GM21423 (cell line): Measurements from ENCODE around the gene IFNL2.
"Not testable (repeated sequence)": the region's sequence is repeated elsewhere in the genome, so short reads cannot be mapped to it uniquely, and the experiment has no call there.

Experiments
- ATAC-seq: cut with Tn5 transposase; IDR thresholded peaks from one replicate; pipeline ENCODE4 v1.9.1; 2021; ENCODE audit warnings: mild to moderate bottlenecking, moderate library complexity; ENCODE audit not compliant: unreplicated experiment

The IFNL2 gene

DNA sequence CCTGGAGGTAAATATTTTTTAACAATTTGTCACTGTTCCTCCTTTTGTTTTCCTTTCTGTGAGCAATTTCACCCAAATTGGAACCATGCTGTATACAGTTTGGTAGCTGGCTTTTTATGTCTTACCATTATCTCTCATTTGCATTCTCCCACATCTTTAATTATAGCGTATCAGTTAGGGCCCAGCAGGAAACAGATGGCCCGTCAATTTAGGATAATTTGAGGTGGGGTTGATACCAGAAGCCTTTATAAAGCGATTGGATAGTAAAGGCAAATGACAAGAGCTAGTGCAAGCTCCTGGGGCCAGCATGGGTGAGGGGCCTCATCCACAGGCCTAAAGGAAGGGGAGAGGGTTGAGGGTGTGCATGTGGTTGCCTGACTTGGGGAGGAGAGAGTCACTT, 15.7 kb upstream of the IFNL2 start:
- ATAC-seq = no peak

DNA sequence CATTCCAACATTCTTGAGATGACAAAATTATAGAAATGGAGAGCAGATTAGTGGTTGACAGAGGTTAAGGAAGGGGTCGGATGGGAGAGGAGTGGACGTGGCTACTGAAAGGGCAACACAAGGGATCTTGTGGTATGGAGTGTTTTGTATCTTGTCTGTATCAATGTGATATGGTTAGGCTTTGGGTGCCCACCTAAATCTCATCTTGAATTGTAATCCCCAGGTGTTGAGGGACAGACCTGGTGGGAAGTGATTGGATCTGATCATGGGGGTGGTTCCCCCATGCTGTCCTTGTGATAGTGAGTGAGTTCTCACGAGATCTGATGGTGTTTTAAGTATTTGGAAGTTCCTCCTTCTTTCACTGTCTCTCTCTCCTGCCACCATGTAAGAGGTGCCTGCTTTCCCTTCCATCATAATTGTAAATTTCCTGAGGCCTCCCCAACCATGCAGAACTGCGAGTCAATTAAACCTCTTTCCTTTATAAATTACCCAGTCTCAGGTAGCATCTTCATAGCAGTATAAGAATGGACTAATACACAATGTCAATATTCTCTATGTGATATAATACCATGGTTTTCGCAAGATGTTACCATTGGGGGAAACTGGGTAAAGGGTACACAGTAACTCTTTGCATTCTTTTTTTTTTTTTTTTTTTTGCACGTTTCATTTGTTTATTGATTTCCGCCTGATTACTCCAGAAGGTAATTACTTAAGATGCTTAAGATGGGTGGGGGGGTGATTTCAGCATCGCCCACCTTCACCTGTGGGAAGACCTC, 14.6 kb upstream of the IFNL2 start:
- ATAC-seq = no peak

DNA sequence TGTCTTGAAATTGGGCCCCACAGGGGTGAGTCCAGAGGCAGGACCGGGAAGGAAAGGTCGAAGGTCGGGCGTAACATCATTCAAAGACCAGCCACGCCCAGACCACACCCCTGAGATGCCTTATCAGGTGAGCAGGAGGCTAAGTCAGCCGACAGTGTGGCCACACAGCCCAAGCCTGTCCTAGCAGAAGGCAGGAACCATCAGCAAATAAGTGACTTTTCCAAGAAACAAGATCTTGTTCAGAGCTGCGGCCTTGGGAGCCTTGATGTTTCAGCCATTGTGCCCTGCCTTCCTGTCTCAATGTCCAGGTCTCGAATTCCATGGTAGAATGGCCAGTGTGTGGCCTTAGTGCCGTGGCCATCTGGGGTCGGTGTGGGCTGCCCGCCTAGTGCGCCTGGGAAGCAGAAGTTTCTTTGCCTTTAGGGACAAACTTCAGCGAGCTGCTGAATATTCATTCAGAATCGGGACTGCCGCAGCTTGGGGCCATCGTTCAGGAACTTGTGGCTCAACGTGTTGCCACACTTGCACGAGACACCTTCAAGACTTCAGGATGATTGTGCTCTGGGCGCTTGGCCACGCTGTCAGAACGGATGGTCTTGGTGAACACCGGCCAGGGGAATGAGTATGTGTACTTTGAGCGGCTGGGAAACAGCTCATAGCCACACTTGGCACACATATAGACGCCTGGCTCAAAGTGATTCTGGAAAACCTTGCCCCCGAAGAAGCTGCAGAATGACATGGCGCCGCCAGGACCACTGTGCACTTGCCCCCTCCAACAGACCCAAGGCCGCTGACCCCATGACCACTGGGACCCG, 13.5 kb upstream of the IFNL2 start:
- no peak for ATAC-seq

DNA sequence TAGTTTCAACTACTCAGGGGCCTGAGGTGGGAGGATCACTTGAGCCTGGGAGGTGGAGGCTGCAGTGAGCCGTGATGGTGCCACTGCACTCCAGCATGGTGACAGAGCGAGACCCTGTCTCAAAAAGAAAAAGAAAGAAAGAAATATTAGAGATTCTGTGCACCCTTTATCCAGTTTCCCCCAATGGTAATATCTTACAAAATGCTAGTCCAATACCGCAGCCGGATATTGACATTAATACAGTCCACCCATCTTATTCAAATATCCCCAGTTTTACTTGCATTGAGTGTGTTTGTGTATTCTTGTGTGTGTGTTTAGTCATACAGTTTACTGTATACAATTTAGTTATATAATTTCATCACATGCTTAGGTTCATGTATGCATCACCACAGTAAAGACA, 11.0 kb upstream of the IFNL2 start:
- no peak for ATAC-seq

DNA sequence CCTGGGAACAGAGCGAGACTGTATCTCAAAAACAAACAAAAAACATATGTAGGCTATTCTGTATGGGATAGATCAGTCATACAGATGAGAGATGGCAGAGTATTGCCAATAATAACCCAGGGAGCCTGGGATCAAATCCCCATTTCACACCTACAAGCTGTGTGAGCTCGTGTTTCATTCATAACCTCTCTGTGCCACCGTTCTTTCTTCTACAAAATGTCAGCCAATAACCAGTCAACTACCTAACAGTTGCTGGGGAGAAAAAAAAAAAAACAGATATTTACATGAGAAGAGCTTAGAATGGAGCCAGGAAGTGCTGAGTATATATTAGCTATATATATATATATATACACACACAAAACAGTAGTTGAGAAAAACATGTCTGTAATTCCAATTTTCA, 6.5 kb upstream of the IFNL2 start:
- no peak for ATAC-seq

DNA sequence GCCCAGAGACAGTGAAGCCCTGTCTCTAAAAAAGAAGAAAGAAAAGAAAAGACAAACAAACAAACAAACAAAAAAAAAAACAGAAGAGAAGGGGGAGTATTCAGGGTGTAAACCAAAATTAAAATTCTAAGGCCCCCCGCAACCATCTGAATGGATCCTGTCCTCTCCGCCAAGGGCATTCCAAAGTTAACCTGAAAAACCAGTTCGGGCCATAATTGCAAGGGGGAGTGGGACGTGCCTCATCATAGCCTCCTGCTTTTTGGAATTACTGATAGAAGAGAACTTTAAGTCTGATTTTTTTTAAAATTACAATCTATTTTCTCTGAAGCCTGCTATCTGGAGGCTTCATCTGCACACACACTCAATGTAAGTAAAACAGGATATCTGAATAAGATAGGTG, 5.7 kb upstream of the IFNL2 start:
- no peak for ATAC-seq

DNA sequence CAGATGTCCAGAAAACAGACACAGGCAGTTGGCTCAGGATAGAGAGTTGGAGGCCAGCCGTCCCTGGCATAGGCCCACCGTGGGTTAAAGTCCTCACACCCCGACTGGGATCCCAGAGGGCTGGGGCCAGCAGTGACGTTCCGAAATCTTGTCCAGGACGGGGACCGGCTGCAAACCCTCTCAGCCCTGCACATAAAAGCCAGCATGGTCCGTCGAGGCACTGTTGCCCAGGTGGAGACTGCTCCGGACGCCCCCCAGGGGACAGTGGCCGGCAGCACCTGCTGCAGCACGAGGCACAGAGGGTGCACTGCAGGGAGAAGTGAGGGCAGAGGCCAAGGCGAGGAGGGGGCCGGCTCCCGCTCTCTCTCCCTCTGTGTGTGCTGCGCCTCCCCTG, 4.3 kb upstream of the IFNL2 start:
- no peak for ATAC-seq

DNA sequence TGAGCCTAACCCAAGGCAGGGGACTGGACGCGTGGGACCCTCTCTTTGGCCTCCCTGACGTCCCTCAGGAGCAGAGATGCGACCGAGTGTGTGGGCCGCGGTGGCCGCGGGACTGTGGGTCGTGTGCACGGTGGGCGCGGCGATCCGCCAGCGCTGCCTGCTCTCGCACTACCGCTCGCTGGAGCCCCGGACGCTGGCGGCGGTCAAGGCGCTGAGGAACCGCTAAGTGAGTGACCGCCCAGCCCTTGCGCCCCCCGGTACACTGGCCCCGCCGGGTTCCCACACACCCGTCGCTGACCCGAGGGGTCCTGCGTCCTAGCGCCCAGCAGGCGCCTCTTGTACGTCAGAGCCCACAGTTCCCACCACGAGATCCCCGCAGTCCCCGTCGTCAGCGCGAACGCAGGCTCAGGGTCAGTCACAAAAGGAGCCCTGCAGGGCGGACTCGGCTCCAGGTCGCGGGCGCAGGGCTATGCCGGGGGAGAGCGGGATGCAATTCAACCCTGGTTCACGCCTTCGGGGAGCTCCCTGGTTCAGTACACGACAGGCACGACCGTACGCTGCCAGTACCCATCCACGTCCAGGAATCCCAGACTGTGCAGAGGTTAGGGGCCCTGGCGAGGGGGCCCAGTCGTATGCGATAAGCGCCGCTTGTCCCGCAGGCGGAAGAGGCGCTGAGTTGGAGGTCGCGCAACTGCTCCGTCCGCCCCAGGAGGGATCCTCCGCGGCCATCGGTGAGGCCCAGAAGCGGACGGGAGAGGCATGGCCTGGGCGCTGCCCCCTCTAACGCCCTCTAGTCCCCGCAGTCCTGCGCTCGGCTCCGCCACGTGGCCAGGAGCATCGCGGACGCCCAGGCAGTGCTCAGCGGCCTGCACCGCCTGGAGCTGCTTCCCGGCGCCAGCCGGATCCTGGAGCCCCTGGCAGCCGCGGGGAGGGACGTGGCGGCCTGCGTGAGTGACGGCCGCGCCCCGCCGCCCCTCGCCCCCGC, 3.6 kb upstream of the IFNL2 start:
- ATAC-seq = no peak

DNA sequence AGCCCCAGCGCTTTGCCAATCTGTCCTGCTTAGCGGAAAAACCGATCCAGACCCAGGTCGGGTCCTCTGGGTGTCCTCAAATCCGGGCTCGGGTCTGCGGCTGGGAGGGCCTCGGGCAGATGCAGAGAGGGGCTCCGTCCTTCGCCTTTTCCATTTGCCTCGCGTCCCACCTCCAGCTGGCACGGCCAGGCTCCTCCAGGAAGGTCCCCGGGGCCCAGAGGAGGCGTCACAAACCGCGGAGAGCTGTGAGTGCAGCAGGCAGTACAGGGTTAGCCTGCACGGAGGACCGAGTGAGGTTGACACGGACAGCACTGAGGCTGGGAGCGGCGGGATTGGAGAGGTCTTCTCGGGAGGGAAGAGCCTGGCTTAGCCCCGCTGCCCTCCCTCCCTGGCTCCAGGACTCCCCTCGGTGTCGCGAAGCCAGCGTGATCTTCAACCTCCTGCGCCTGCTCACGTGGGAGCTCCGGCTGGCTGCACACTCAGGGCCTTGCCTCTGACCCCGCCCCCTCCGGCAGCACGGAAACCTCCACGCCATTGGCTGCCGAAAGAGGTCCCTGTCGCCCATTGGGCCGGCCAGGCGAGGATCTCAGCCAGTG, 2.8 kb upstream of the IFNL2 start:
- ATAC-seq = no peak

DNA sequence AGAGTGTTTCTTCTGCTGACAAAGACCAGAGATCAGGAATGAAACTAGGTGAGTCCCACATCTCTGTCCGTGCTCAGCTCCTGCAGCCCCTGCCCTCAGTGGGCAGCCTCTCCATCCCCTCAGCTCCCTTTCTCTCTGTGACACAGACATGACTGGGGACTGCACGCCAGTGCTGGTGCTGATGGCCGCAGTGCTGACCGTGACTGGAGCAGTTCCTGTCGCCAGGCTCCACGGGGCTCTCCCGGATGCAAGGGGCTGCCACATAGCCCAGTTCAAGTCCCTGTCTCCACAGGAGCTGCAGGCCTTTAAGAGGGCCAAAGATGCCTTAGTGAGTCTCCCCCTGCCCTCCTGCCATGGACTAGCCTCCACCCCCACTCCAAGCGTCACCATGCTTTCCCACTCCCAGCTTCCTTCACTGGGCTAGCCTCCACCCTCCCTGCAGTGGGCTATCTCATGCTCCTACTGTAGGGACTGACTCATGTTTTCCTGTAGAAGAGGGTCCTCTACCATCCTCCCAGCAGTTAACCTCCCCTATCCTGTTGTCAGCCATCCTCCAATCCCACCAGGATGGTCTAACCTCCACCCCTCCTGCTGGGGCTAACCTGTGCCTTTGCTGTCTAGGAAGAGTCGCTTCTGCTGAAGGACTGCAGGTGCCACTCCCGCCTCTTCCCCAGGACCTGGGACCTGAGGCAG, 481 bp downstream of the IFNL2 start:
- not testable (repeated sequence) for ATAC-seq

DNA sequence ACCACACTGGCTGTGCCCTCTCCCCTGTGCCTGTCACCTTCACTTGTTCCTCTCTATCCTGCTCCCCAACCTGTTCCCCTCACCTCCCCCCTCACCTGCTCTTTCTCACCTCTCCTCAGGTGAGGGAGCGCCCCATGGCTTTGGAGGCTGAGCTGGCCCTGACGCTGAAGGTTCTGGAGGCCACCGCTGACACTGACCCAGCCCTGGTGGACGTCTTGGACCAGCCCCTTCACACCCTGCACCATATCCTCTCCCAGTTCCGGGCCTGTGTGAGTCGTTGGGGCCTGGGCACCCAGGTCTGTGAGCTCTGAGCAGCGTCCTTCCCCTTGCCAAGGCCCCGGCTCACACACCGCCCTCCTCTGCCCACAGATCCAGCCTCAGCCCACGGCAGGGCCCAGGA, 1.2 kb downstream of the IFNL2 start:
- not testable (repeated sequence) for ATAC-seq

DNA sequence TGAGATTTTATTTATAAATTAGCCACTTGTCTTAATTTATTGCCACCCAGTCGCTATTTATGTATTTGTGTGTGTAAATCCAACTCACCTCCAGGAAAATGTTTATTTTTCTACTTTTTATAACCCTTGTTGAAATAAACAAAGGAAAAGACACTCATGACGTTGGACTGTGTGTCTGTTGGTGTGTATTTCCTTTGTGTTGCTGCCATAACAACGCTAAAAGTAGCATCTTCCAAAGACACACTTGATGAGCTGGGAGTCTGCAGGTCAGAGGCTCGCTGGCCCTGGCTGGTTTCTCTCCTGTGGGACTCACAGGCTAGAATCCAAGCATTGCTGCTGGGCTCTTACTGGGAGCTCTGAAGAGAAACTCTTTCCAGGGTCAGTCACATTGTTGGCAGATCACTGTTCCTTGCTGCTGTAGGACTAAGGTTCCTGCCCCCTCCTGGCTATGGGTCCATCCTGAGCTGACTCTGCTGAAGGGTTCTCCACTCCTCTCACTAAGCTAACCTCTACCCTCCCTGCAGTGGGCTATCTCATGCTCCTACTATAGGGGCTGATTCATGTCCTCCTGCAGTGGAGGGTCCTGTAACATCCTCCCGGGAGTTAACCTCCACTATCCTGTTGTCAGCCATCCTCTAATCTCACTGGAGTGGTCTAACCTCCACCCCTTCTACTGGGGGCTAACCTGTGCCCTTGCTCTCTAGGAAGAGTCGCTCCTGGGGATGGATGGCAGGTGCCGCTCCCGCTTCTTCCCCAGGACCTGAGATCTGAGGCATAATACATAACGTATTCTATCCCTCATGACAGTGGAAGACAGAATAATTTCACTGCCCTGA, 2.1 kb downstream of the IFNL2 start:
- no peak for ATAC-seq

DNA sequence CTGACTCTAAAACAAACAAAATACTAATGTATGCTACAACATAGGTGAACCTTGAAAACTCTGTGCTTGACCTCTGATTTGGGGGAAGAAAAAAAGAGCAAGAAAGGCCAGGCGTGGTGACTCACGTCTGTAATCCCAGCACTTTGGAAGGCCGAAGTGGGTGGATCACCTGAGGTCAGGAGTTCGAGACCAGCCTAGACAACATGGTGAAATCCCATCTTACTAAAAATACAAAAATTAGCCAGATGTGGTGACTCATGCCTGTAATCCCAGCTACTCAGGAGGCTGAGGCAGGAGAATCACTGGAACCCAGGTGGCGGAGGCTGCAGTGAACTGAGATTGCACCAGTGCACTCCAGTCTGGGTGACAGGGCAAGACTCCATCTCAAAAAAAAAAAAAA, 5.7 kb downstream of the IFNL2 start:
- not testable (repeated sequence) for ATAC-seq

DNA sequence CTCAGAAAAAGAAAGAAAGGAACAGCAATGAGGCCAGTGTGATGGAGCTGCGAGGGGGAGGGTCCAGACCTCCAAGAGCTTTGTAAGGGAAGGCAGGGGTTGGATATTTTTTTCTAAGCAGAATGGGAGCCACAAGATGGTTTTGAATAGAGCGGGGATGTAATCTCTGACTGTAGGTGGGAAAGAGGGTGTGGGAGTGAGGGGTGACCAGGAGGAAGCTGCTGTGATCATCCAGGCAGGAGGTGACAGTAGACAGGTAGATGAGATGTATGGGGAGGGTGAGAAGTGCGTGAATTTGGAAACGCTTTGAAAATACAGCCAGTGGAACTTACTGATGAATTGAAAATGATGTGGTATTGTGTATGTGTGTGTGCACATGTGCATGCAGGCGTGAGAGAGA, 7.4 kb downstream of the IFNL2 start:
- no peak for ATAC-seq

DNA sequence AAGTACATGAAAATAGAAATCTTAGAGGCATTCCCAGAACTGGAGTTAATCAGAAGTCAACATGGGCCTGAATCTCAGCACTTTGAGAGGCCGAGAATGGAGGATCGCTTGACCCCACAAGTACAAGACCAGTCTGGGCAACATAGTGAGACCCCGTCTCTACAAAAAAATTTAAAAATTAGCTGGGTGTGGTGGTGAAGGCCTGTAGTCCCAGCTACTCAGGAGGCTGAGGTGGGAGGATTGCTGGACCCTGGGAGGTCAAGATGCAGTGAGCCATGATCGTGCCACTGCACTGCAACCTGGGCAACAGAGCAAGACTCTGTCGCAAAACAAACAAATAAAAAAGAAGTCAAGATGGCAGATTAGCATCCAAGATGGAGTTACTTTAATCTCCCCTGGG, 8.5 kb downstream of the IFNL2 start:
- ATAC-seq = no peak

DNA sequence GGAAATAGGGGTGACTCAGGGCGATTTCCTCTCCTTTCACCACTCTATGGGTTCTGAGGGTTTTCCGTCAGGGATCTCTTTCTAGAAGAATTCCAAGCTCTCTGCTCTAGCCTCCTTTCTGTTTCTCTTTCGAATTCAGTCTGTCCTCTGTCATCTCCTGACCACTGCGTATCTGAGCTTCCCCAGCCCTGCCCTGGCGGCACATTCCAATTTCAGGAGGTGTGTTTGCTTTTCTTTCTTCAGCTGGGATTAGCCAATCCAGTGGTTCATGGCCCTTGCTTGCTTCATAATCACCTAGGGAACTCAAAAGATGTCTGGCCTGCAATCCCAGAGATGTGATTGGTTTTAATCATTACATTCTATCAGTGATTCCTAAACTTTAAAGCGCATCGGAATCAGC, 9.4 kb downstream of the IFNL2 start:
- ATAC-seq = no peak

DNA sequence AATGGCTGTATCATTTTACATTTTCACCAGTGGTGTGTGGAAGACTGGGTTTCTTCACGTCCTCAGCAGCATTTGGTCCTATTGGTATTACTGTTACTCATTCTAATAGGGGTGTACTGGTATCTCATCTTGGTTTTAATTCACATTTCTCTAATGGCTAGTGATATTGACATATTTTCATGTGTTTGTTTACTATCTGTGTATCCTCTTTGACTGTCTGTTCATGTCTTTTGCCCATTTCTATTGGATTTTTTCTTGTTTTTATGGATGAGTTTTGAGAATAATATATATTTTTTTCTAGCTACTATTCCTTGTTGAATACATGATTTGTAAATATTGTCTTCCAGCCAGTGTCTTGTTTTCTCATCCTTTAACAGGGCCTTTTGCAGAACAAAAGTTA, 13.8 kb downstream of the IFNL2 start:
- no peak for ATAC-seq

DNA sequence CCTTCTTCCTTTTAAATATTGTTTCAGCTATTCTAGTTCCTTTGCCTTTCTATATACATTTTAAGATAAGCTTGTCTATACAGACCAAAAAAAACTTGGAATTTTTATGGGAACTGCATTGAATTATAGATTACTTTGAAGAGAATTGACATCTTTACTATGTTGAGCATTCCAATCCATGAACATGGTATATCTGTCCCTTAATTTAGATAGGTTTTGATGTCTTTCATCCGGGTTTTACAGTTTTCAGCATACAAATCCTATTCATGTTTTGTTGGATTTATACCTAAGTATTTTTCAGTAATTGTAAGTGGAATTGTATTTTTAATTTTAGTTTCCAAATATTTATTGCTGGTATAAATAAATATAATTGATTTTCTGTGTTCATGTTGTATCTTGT, 15.8 kb downstream of the IFNL2 start:
- ATAC-seq = no peak

DNA sequence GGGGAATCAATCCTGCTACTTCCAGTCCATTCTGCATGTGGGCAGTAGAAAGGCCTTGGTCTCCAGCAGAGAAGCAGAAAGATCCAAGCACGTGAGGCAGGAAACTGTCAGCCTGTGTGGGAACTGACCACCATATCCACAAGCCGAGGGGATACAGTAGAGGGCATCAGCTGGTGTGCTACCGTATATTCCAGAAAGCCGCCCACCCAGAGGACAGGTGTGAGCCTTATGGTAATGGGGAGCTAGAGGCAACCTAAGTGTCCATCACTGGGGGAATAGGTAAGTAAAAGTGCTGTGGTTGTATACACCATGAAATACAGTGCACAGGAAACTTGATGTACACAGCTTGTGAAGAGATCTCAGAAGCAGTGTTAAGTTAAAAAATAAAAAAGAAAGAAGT, 25.2 kb downstream of the IFNL2 start:
- ATAC-seq = no peak
